Measurements from ENCODE around the gene ZNF76.

The ZNF76 gene

DNA sequence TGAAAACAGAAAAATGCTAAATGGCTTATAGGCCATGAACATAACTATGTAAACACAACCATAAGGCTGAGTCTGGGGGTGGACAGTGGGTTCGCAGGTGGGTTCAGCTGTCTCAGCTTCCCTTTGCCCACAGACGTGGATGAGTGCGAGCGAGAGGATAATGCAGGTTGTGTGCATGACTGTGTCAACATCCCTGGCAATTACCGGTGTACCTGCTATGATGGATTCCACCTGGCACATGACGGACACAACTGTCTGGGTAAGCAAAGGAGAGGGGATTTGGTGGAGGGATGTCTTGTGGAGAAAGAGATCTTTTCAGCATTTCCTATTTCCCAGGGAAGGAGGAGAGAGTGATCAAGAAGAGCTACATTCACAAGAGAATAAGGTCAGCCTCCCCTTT lies 31.1 kb upstream of the ZNF76 start:
- TF ChIP-seq, protein P1, sequence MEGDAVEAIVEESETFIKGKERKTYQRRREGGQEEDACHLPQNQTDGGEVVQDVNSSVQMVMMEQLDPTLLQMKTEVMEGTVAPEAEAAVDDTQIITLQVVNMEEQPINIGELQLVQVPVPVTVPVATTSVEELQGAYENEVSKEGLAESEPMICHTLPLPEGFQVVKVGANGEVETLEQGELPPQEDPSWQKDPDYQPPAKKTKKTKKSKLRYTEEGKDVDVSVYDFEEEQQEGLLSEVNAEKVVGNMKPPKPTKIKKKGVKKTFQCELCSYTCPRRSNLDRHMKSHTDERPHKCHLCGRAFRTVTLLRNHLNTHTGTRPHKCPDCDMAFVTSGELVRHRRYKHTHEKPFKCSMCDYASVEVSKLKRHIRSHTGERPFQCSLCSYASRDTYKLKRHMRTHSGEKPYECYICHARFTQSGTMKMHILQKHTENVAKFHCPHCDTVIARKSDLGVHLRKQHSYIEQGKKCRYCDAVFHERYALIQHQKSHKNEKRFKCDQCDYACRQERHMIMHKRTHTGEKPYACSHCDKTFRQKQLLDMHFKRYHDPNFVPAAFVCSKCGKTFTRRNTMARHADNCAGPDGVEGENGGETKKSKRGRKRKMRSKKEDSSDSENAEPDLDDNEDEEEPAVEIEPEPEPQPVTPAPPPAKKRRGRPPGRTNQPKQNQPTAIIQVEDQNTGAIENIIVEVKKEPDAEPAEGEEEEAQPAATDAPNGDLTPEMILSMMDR (IDR thresholded peaks at IDR 0.05; ENCODE audit: low read depth, low read length): no peak
- no peak for DNase-seq (ENCODE audit: extremely low read depth, low read depth)

DNA sequence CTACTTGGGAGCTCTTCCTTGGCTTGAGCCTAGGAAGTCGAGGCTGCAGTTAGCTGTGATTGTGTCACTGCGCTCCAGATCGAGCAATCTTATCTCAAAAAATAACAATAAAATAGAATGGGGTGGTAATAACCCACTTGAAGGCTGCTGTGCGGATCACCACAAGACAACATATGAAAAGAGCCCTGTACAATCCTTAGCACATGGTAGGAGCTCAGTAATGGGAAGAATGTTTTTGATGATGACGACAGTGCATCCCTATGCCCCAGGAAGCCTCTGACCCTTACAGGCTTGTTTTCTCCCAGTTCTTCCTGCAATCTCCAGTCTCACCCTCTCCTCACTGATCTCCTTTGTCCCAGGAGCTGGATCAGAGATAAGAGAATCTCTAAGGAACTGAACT lies 30.2 kb upstream of the ZNF76 start:
- DNase-seq (ENCODE audit: extremely low read depth, low read depth): no peak
- TF ChIP-seq, protein P1 (IDR thresholded peaks at IDR 0.05; ENCODE audit: low read depth, low read length): no peak

DNA sequence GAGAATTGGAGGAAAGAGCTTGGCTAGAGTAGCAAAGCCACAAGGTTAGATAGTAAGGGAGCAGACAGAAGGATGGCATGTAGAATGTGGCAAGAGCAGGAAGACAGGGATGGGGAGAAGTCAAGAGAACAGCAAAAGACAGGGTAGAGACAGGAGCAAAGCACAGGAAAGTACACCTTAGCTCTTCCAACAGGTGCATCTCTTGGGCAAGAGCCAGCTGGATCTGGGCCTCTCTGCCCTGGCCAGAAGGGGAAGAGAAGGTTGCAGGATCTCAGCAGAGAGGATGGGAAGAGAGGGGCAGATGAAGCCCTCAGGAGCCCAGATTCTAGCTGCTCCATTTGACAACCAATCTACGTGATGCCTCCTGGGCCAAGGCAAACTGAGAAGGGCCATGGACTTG lies 29.0 kb upstream of the ZNF76 start:
- DNase-seq (ENCODE audit: extremely low read depth, low read depth): no peak
- TF ChIP-seq, protein P1 (IDR thresholded peaks at IDR 0.05; ENCODE audit: low read depth, low read length): no peak

DNA sequence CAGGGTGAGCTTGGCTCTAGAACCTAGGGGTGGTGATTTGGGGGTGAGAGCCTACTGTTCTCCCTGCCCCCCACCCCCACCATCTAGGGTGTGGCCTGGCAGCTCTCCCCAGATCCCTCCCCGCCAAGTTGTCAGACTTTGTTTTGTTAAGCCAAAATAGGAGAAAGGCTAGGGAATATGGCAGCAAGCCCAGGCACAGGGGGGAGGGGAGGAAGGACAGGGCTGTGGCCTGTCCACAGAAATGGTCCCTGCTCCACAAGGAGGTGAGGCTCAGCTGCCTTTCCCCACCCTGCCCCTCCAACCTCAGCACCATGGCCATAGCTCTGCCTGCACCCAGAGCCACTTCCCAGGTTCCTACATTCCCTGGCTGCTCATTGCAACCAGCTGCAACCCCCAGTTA lies 28.6 kb upstream of the ZNF76 start:
- TF ChIP-seq, protein P1 (IDR thresholded peaks at IDR 0.05; ENCODE audit: low read depth, low read length): no peak
- no peak for DNase-seq (ENCODE audit: extremely low read depth, low read depth)

DNA sequence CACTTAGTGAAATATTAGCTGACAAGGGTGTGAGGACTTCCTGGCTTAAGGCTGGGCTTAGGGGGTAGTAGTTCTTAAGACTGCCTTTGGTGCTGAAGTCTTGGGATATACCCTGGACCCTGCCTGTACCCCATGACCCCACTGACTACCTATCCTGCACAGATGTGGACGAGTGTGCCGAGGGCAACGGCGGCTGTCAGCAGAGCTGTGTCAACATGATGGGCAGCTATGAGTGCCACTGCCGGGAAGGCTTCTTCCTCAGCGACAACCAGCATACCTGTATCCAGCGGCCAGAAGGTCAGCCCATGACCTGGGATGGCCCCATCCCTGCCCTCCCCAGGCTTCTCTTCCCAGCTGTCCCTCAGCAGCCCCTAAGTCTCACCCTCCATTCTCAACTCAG lies 28.0 kb upstream of the ZNF76 start:
- TF ChIP-seq, protein P1 (IDR thresholded peaks at IDR 0.05; ENCODE audit: low read depth, low read length): no peak
- DNase-seq (ENCODE audit: extremely low read depth, low read depth): no peak

DNA sequence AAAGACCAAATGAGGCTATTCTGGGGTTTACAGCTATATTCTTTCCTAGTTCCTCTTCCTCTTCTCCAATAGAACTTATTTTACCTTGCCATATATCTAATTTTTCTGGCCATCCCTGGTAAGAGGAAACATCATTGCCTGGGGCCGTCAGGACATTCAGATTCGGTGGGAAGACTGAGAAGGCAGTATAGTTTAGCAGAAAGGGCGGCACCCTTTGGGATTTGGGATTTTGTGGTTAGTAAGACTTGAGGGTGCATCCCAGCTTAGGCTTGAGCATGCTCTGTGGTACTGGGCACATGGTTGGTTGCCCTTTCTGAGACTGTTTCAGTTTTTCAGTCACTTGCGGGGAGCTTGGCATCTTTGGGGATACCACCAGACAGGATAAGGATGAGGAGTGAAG lies 24.6 kb upstream of the ZNF76 start:
- DNase-seq (ENCODE audit: extremely low read depth, low read depth): no peak
- TF ChIP-seq, protein P1 (IDR thresholded peaks at IDR 0.05; ENCODE audit: low read depth, low read length): no peak

DNA sequence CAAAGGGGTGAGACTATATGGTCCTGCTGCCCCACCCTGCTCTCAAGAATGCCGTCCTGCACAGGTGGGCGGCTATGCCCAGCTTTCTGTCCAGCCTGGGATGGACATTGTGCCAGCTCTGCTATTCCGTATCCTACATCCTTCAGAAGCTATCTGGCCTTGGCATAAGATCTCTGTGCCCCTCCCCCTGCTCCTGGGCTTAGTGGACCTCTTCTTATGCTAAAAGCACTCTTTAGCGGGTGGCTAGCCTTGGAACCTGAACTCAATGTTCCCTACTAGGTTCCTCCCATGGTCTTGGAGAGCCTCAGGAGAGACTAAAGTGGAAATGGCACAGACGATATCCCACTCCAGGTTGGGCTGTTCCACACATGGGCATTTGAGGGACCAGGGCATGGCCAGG lies 23.3 kb upstream of the ZNF76 start:
- TF ChIP-seq, protein P1 (IDR thresholded peaks at IDR 0.05; ENCODE audit: low read depth, low read length): no peak
- no peak for DNase-seq (ENCODE audit: extremely low read depth, low read depth)
